Retinal pigment epithelial cell (primary cell): Measurements from ENCODE around the gene C14orf180.

Experiments
- DNase-seq: peaks from one replicate; pipeline ENCODE4 v3.0.0-alpha.2; 2010; ENCODE audit warnings: low read depth
- H3K4me3 ChIP-seq: 2 replicates; pipeline ENCODE4 v1.5.1; 2011; ENCODE audit warnings: mild to moderate bottlenecking, low read length, control low read depth, moderate library complexity
- CTCF ChIP-seq: conservative IDR thresholded peaks from 2 replicates; pipeline ENCODE4 v1.5.1; 2011; ENCODE audit warnings: low read depth, low read length, control low read depth, inconsistent platforms

Gene C14orf180

DNA sequence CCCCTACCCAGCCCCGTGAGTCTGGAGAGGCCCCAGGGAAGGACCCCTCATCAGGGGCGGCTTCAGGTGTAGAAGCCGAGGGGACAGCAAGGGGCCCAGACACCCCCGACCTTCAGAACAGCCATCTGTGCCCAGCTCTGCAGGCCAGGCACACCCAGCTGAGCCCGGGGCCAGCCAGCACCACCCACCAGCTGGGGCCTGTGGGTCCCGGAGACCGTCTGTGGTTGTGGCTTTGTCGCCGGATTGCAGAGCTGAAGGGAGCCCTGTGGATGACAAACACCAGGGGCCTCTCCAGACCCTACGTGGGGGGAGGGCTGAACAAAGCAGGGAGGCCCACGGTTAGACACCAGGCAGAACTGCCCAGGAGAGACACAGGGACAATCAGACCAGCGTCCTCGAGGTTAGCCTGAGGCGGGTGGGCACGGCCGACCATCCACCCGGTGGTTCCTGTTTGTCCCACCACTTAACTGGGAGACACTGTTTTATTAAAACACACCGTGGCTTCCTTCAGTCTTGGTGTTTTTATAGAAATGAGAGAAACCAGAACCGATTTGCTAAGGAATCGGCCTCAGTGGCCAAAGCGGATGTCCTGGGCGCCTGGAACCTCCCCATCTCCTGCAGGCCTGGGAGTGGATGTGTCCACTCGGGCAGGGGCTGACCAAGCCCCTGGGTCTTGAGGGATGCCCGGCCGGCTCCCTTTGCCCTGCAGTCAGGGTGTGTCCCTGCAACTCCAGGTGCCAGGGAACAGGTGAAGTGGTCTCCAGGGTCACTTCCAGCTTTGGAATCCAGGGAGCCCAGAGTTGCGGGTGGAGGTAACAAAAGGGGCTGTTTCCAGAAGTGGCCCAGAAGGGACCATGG, 10.0 kb downstream of the C14orf180 start:
- DNase-seq, result no peak
- H3K4me3 ChIP-seq, result no peak overlapping the region
- no peak for TF ChIP-seq CTCF

DNA sequence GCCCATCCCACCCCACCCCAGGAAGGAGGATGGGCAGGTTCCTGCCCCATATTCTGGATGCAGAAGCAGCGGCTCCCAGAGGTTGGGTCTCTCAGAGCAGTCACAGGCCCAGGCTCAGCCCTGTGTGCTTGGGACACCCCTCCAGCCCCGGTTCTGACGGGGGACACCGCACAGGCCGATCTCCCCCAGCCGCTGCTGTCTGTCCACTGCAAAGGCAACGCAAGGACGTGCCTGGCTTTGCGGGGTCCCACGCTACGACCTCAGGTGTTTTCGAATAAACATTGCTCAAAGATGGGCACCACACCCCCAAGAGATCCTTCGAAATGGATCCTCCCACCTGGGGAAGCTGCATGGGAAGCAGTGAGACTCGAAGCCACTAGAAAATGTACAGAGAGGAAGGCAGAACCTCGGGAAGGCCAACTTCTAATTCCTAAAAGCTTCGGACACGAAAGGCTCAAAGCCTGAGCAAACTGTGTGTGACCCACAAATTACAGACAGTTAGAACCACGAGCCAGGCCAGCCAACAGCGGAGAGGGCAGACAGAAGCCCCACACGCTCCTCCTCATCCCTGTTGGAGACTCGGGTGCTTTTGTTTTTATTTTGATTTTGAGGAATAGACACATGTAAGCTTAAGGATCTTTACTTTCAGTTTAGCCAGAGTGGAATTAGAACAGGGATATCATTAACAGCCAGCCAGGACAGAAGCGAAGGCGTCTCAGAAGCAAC, 10.8 kb downstream of the C14orf180 start:
- no peak overlapping the region for H3K4me3 ChIP-seq
- DNase-seq, result no peak
- no peak for TF ChIP-seq CTCF

GRCh38 chr14:104591031-104591430, 11.5 kb downstream of the C14orf180 start:
- no peak for TF ChIP-seq CTCF
- no peak overlapping the region for H3K4me3 ChIP-seq
- no peak for DNase-seq

GRCh38 chr14:104591506-104592291, 12.1 kb downstream of the C14orf180 start:
- no peak for TF ChIP-seq CTCF
- no peak for DNase-seq
- no peak overlapping the region for H3K4me3 ChIP-seq

- TF ChIP-seq CTCF, result no peak
- DNase-seq, result no peak
- no peak overlapping the region for H3K4me3 ChIP-seq
These were observed 12.7 kb downstream of the C14orf180 start for GRCh38 chr14:104592292-104592672.

- DNase-seq, result no peak
- H3K4me3 ChIP-seq, result no peak overlapping the region
- TF ChIP-seq CTCF, result no peak
These were observed 13.2 kb downstream of the C14orf180 start for GRCh38 chr14:104592785-104593184.
